HG03159 (cell line): Measurements from ENCODE around the gene ARPC2.

ENCODE experiments used
- ATAC-seq: cut with Tn5 transposase; IDR thresholded peaks from one replicate; pipeline ENCODE4 v1.9.1; 2021; ENCODE audit warnings: mild to moderate bottlenecking, moderate library complexity; ENCODE audit not compliant: unreplicated experiment

ARPC2 gene

DNA sequence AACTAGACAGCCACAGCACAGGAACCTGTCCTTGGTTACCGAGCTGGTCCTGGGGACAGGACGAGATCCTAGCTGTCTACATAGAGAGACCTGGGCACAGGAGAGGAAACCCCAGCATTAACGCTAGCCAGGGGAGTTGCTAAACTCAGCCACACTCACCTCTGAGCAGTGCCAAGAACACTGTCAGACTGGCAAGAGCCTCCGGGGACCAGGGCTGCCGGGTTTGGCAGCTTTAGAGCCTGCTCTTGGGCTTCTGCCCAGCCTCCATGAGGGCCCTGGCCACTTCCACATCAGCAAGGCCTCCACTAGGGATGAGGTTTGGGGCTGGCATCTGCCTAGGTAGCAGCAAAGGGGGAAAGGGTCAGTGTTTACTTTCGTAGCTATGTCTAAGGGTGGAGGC lies 68.6 kb downstream of the ARPC2 start:
- ATAC-seq, result no peak

- ATAC-seq, result peak; percentile 56
These were observed 69.8 kb downstream of the ARPC2 start for GRCh38 chr2:218286570-218287459.

- no peak for ATAC-seq
These were observed 72.8 kb downstream of the ARPC2 start for GRCh38 chr2:218289639-218290315.

GRCh38 chr2:218290316-218291261 lies 73.6 kb downstream of the ARPC2 start:
- ATAC-seq, result peak; percentile 52

DNA sequence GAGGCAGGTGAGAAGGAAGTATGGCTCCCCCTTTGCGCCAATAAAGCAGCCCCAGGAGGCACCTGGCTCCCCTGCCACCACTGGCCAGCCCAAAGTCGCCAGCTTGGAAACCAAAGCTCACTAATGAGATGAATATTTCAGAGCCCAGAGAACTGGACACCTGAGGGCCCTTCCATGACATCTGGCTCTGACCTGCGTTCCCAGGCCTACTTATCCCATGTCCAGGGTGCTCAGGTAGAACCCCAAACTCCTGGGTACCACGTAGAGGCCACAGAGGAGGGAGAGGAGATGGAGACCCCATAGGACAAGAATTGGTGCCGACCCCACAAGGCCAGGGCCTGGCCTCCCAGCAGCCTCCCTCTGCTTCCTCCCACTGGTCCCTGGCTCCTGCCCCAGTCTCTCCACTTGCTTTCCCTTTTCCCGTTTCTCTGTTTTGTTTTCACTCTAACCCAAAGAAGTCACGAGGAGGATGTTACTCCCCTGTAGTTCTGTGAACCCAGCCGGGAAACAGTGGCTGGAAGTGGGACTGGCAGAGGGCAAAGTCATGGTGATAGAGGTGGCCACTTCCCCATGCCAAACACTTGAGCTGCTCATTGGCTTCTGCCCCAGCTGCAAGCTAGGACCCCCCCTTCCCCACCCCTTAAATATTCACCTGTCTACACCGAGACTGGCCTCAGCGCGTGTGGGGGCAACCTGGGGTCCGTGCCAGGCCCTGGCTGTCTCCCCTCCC lies 74.5 kb downstream of the ARPC2 start:
- ATAC-seq, result no peak

DNA sequence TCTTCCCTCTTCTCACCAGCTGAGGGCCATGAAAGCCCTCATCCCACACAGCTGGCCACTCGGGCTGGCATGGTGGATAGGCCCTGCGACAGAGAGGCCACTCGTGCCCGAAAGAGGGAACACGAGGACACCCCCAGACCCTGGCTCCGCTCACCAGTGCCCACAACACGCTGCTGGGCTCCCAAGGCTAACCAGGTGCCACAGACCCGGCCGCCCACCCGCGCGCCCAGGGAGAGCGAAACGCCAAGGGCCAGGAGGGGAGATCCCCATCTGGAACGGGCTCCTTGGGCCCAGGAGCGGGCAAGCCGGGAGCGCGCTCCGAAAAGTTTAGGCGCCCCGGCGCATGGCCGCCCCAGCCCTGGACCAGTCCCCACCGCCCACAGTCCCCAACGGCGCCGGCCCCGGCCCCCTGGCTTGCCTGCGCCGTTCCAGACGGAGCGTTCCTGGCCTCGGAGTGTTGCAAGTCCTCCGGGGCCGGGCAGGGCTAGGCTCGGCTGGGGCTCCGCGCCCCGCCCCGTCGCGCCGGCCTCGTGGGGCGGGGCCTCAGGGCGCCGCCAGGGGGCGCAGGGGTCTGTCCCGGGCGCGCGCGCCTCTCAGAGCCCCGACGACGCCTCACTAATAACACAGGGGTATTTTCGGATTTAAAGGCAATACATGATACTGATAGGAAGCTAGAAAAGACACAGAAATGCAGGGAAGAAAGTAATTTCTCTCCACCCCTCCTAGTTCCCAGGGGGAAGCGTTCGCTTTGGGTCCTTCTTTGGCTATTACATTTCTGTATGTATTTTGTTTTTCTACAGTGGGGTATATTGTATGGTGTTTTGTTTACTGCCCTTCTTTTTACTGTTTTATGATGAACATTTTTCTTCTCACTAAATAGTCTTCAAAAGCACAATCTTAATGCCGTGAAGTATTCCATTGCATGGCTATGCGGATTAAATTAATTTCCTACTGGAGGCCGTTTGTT lies 75.3 kb downstream of the ARPC2 start, which contains the start of gene TMBIM1:
TMBIM1 (minus strand) TSS at position 456 of the 967 bp plus-strand sequence. CDS start 10,362 bp downstream, outside the sequence.
- ATAC-seq, result peak; percentile 76

DNA sequence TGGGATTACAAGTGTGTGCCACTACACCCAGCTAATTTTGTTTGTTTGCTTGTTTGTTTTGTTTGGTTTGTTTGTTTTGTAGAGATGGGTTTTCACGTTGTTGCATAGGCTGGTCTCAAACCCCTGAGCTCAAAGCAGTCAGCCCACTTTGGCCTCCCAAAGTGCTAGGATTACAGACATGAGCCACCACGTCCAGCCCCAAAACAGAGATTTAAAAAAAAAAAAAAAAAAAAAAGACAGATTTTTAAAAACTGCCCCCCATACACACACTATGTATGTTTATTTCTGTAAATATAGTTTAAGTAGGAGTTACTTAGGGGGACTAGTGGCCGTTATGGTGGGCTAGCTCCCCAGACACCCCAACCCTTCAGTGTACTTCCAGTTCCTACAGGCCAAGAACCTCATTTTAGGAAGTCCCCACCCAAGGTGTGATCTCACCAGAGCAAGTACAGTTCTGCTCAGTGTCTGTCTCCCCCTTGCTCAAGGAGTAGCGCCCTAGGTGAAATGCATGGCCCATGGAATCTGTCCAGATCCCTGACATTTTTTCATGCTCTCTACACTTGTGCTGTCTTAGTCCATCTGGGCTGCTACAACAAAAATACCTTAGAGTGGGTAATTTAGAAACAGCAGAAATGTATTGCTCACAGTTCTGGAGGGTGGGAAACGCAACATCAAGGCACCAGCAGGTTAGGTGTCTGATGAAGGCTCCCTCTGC lies 76.9 kb downstream of the ARPC2 start:
- ATAC-seq, result no peak

- ATAC-seq, result no peak
These were observed 77.5 kb downstream of the ARPC2 start for GRCh38 chr2:218294430-218295022.

- no peak for ATAC-seq
These were observed 78.0 kb downstream of the ARPC2 start for GRCh38 chr2:218295029-218295428.

DNA sequence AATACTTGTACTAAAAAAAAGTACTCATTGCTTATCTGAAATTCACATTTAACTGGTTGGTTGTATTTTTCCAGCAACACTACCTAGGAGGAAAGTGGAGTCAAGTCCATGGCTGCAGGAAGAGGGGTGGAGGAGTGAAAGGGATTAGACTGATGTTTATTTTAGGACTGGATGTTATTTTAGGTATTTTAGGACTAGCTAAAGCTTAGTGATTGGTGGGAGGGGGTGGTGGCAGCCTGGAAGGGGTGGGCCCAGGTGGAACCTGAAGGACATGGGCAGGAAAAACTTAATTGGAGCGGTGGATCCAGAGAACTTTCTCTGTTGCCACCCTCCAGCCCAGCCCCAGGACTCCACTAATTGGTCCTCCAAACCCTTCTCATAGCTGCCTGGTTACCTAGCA lies 79.2 kb downstream of the ARPC2 start:
- ATAC-seq, result no peak

GRCh38 chr2:218296847-218297246 lies 79.9 kb downstream of the ARPC2 start:
- no peak for ATAC-seq

- no peak for ATAC-seq
These were observed 81.4 kb downstream of the ARPC2 start for GRCh38 chr2:218298314-218298875.

- ATAC-seq, result no peak
These were observed 83.2 kb downstream of the ARPC2 start for GRCh38 chr2:218300141-218300540.

DNA sequence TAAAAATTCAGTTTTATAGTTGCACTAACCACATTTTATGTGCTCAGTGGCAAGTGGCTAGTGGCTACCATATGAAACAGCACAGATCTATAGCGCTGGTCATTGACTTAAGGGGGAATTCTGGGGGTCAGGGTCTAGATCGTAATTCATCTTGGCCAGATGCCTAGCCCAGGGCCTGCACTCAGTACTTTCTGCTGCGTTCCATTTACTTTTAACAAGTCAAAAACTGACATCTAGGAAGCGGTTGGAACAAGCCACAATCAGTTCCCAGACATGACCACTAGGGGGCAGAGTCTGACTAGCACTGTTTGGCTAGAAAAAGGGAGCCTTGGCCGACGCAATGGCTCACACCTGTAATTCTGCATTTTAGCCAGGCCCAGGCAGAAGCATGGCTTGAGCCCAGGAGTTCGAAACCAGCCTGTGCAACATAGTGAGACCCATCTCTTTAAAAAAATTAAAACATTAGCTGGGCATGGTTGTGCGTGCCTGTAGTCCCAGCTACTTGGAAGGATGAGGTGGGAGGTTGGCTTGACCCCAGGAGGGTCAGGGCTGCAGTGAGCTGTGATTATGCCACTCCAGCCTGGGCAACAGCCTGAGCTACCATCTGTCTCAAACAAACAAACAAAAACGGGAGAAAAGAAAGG lies 84.3 kb downstream of the ARPC2 start:
- ATAC-seq, result peak; percentile 90
